HPDE6-E6E7 (cell line): Measurements from ENCODE around the gene FREM3.
"Not testable (repeated sequence)": the region's sequence is repeated elsewhere in the genome, so short reads cannot be mapped to it uniquely, and the experiment has no call there.

Experiments used
- DNase-seq: peaks from one replicate; pipeline ENCODE4 v3.0.0; 2011; ENCODE audit warnings: missing footprints; ENCODE audit errors: extremely low spot score

FREM3 gene

GRCh38 chr4:143581331-143581946 lies 119.0 kb downstream of the FREM3 start:
- DNase-seq, result no peak

- DNase-seq, result no peak
These were observed 125.1 kb downstream of the FREM3 start for GRCh38 chr4:143575331-143575730.

- no peak for DNase-seq
These were observed 136.0 kb downstream of the FREM3 start for GRCh38 chr4:143564472-143564871.

GRCh38 chr4:143559757-143560147 lies 140.7 kb downstream of the FREM3 start:
- no peak for DNase-seq

- peak; percentile 92 for DNase-seq
These were observed 141.4 kb downstream of the FREM3 start for GRCh38 chr4:143558823-143559756.

GRCh38 chr4:143558286-143558685 lies 142.2 kb downstream of the FREM3 start:
- no peak for DNase-seq

- DNase-seq, result no peak
These were observed 144.8 kb downstream of the FREM3 start for GRCh38 chr4:143555676-143556075.

GRCh38 chr4:143554728-143555597 lies 145.5 kb downstream of the FREM3 start:
- DNase-seq, result no peak

- DNase-seq, result no peak
These were observed 150.5 kb downstream of the FREM3 start for GRCh38 chr4:143549928-143550327.

- no peak for DNase-seq
These were observed 160.8 kb downstream of the FREM3 start for GRCh38 chr4:143539670-143540023.

- DNase-seq, result no peak
These were observed 161.4 kb downstream of the FREM3 start for GRCh38 chr4:143538979-143539669.

- no peak for DNase-seq
These were observed 168.5 kb downstream of the FREM3 start for GRCh38 chr4:143531788-143532491.

GRCh38 chr4:143531380-143531779 lies 169.1 kb downstream of the FREM3 start:
- DNase-seq, result no peak

GRCh38 chr4:143528046-143528445 lies 172.4 kb downstream of the FREM3 start:
- DNase-seq, result not testable (repeated sequence)
